ENCODE results near the gene AFAP1. TPM values are rescaled to one million over a fixed set of nuclear protein-coding genes. Genes with fewer than 3 reads are reported as not detected.

The AFAP1 gene
- total RNA-seq, 1 donor from 2014 or later: 6.8 TPM

GRCh38 chr4:7823416-7823824, 116.2 kb downstream of the AFAP1 start:
- Histone ChIP-seq H3K4me3 (ENCODE audit: low read depth, low read length) (no peak overlapping the region), H3K27me3 (ENCODE audit: control insufficient read depth, insufficient read depth, low read length) (no peaks in the 10 kb centered on the region), H3K36me3 (ENCODE audit: control insufficient read depth, insufficient read depth, low read length) (peaks cover 9% of the 10 kb centered on the region)
- FAIRE-seq (no peak), DNase-seq (ENCODE audit: low read depth) (no peak)
- no peak for TF ChIP-seq CTCF (IDR thresholded peaks at IDR 0.05; ENCODE audit: insufficient read depth, low read length, severe bottlenecking)

- FAIRE-seq (no peak), DNase-seq (ENCODE audit: low read depth) (no peak)
- Histone ChIP-seq H3K36me3 (ENCODE audit: control insufficient read depth, insufficient read depth, low read length) (peaks cover 12% of the 10 kb centered on the region), H3K27me3 (ENCODE audit: control insufficient read depth, insufficient read depth, low read length) (no peaks in the 10 kb centered on the region), H3K4me3 (ENCODE audit: low read depth, low read length) (no peak overlapping the region)
- no peak for TF ChIP-seq CTCF (IDR thresholded peaks at IDR 0.05; ENCODE audit: insufficient read depth, low read length, severe bottlenecking)
Measured at GRCh38 chr4:7822877-7823276, 116.8 kb downstream of the AFAP1 start.

- peaks cover 12% of the 10 kb centered on the region for H3K36me3 ChIP-seq (ENCODE audit: control insufficient read depth, insufficient read depth, low read length)
- FAIRE-seq (no peak), DNase-seq (ENCODE audit: low read depth) (no peak)
- TF ChIP-seq CTCF (IDR thresholded peaks at IDR 0.05; ENCODE audit: insufficient read depth, low read length, severe bottlenecking): no peak
- H3K4me3 ChIP-seq (ENCODE audit: low read depth, low read length): no peak overlapping the region
- no peaks in the 10 kb centered on the region for H3K27me3 ChIP-seq (ENCODE audit: control insufficient read depth, insufficient read depth, low read length)
Measured at GRCh38 chr4:7822137-7822505, 117.5 kb downstream of the AFAP1 start.

GRCh38 chr4:7821245-7822136, 118.2 kb downstream of the AFAP1 start:
- no peak for TF ChIP-seq CTCF (IDR thresholded peaks at IDR 0.05; ENCODE audit: insufficient read depth, low read length, severe bottlenecking)
- FAIRE-seq (no peak), DNase-seq (ENCODE audit: low read depth) (no peak)
- Histone ChIP-seq H3K36me3 (ENCODE audit: control insufficient read depth, insufficient read depth, low read length) (peaks cover 10% of the 10 kb centered on the region), H3K27me3 (ENCODE audit: control insufficient read depth, insufficient read depth, low read length) (no peaks in the 10 kb centered on the region), H3K4me3 (ENCODE audit: low read depth, low read length) (no peak overlapping the region)

GRCh38 chr4:7820031-7820818, 119.4 kb downstream of the AFAP1 start:
- Histone ChIP-seq H3K36me3 (ENCODE audit: control insufficient read depth, insufficient read depth, low read length) (peaks cover 12% of the 10 kb centered on the region), H3K27me3 (ENCODE audit: control insufficient read depth, insufficient read depth, low read length) (no peaks in the 10 kb centered on the region), H3K4me3 (ENCODE audit: low read depth, low read length) (no peak overlapping the region)
- FAIRE-seq (no peak), DNase-seq (ENCODE audit: low read depth) (no peak)
- TF ChIP-seq CTCF (IDR thresholded peaks at IDR 0.05; ENCODE audit: insufficient read depth, low read length, severe bottlenecking): no peak

All from bronchial epithelial cell (primary cell).